ENCODE results near the gene RFC2.
"Not testable (repeated sequence)": the region's sequence is repeated elsewhere in the genome, so short reads cannot be mapped to it uniquely, and the experiment has no call there.

Gene RFC2

GRCh38 chr7:74282748-74283459 lies 28.7 kb upstream of the RFC2 start:
- no peak for DNase-seq (ENCODE audit: low read depth, low spot score)

- no peak for DNase-seq (ENCODE audit: low read depth, low spot score)
These were observed 26.8 kb upstream of the RFC2 start for GRCh38 chr7:74280985-74281384.

GRCh38 chr7:74277636-74278035 lies 23.4 kb upstream of the RFC2 start:
- no peak for DNase-seq (ENCODE audit: low read depth, low spot score)

- no peak for DNase-seq (ENCODE audit: low read depth, low spot score)
These were observed 21.2 kb upstream of the RFC2 start for GRCh38 chr7:74275401-74275881.

GRCh38 chr7:74272305-74273038 lies 18.3 kb upstream of the RFC2 start:
- DNase-seq (ENCODE audit: low read depth, low spot score), result peak; percentile 97

GRCh38 chr7:74271742-74272141 lies 17.5 kb upstream of the RFC2 start:
- DNase-seq (ENCODE audit: low read depth, low spot score), result no peak

- peak; percentile 92 for DNase-seq (ENCODE audit: low read depth, low spot score)
These were observed 15.6 kb upstream of the RFC2 start for GRCh38 chr7:74269757-74270277.

GRCh38 chr7:74267756-74268565 lies 13.8 kb upstream of the RFC2 start:
- DNase-seq (ENCODE audit: low read depth, low spot score), result no peak

GRCh38 chr7:74266191-74266963 lies 12.2 kb upstream of the RFC2 start:
- no peak for DNase-seq (ENCODE audit: low read depth, low spot score)

- DNase-seq (ENCODE audit: low read depth, low spot score), result no peak
These were observed 9.4 kb upstream of the RFC2 start for GRCh38 chr7:74263399-74264120.

GRCh38 chr7:74262639-74263398 lies 8.6 kb upstream of the RFC2 start:
- no peak for DNase-seq (ENCODE audit: low read depth, low spot score)

- no peak for DNase-seq (ENCODE audit: low read depth, low spot score)
These were observed 4.4 kb upstream of the RFC2 start for GRCh38 chr7:74258639-74259038.

GRCh38 chr7:74256491-74257408 lies 2.6 kb upstream of the RFC2 start:
- peak; percentile 74 for DNase-seq (ENCODE audit: low read depth, low spot score)

GRCh38 chr7:74255461-74255860 lies 1.3 kb upstream of the RFC2 start:
- not testable (repeated sequence) for DNase-seq (ENCODE audit: low read depth, low spot score)

GRCh38 chr7:74254858-74255379 lies 720 bp upstream of the RFC2 start:
- DNase-seq (ENCODE audit: low read depth, low spot score), result no peak

- DNase-seq (ENCODE audit: low read depth, low spot score), result no peak
These were observed 417 bp downstream of the RFC2 start for GRCh38 chr7:74253835-74254128.

- no peak for DNase-seq (ENCODE audit: low read depth, low spot score)
These were observed 868 bp downstream of the RFC2 start for GRCh38 chr7:74253331-74253730.

- DNase-seq (ENCODE audit: low read depth, low spot score), result no peak
These were observed 1.3 kb downstream of the RFC2 start for GRCh38 chr7:74252893-74253292.

- DNase-seq (ENCODE audit: low read depth, low spot score), result not testable (repeated sequence)
These were observed 5.1 kb downstream of the RFC2 start for GRCh38 chr7:74249058-74249457.
